PC-9 (cell line): Measurements from ENCODE around the gene LIN7C.

Experiments
- CTCF ChIP-seq: fragments of 200-600 bp; sonication (generic); conservative IDR thresholded peaks from 2 replicates; pipeline ENCODE4 v1.6.1; 2017; ENCODE audit warnings: mixed run types, antibody characterized with exemption, mild to moderate bottlenecking, moderate library complexity
- EZH2 ChIP-seq: fragments of 200-600 bp; sonication (generic); IDR thresholded peaks from 2 replicates; pipeline ENCODE4 v1.8.0; 2017; ENCODE audit warnings: antibody characterized with exemption, low read depth

DNA sequence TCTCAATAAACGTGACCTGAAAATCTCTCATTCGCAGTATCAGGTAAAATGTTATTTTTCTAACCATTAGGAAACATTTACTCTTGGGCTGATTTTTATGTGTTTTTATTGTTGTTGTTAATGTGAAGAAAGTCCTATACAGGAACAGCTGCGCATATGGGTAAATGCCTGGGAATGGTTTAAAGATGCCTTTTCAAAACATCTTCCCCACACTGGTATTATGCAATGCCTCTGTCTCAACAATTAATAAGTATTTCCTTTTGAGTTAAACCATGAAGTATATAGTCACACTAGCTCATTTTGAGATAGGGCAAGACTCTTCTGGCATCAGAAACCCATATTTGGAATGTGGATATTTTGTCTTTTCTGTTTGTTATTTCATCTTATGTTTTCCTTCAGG, 13.7 kb upstream of the LIN7C start:
- TF ChIP-seq EZH2 (no peak), CTCF (no peak)
